ENCODE data around the gene CDK14. TPM values are rescaled to one million over a fixed set of nuclear protein-coding genes. Genes with fewer than 3 reads are reported as not detected.

Gene CDK14
- total and polyA plus RNA-seq, 10 of the 15 experiments (the other 5 are each of a cell fraction or from before 2014, with no cell fraction given), result 6.5 to 61.3 (median 24.2) TPM

DNA sequence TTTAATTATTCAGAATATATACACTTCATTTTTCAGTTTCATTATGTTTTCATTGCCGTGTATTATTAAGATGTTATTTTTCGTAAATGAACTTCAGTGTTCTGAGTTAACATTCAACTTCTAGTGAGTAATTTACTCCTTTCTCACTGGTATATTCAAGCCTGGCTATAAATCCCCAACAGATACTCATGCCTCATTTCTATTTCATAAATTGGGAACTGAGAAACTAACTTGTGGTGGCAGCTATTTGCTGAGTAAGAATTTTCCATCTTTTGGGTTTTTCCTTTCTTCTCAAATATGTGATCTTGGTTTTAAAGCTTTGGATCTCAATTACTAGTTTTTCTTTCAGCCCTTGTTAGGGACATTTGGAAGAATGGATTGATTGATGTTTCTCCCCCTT is 281.1 kb downstream of the CDK14 start (continued):
- no peak for TF ChIP-seq FOXK2 (IDR thresholded peaks at IDR 0.05)
- TF ChIP-seq MTA3 (IDR thresholded peaks at IDR 0.05; ENCODE audit: borderline replicate concordance, low read length), result no peak
- no peak for TF ChIP-seq GATAD2B (conservative IDR thresholded peaks at IDR 0.05; ENCODE audit: low read depth)
- TF ChIP-seq RBBP5 (conservative IDR thresholded peaks at IDR 0.05), result no peak
- no peak for TF ChIP-seq SUPT20H (IDR thresholded peaks at IDR 0.05; ENCODE audit: borderline replicate concordance, control insufficient read depth, low read depth, low read length)
- no peak for TF ChIP-seq CHD1 (IDR thresholded peaks at IDR 0.05; ENCODE audit: low read depth, low read length)
- no peak for TF ChIP-seq SREBF1 (IDR thresholded peaks at IDR 0.05; ENCODE audit: low read length)
- TF ChIP-seq ATF7 (IDR thresholded peaks at IDR 0.05; ENCODE audit: low read depth), result peak; percentile 37; the same call in 1 of the 2 replicates
- TF ChIP-seq, protein P1, sequence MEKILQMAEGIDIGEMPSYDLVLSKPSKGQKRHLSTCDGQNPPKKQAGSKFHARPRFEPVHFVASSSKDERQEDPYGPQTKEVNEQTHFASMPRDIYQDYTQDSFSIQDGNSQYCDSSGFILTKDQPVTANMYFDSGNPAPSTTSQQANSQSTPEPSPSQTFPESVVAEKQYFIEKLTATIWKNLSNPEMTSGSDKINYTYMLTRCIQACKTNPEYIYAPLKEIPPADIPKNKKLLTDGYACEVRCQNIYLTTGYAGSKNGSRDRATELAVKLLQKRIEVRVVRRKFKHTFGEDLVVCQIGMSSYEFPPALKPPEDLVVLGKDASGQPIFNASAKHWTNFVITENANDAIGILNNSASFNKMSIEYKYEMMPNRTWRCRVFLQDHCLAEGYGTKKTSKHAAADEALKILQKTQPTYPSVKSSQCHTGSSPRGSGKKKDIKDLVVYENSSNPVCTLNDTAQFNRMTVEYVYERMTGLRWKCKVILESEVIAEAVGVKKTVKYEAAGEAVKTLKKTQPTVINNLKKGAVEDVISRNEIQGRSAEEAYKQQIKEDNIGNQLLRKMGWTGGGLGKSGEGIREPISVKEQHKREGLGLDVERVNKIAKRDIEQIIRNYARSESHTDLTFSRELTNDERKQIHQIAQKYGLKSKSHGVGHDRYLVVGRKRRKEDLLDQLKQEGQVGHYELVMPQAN (conservative IDR thresholded peaks at IDR 0.05), result no peak
- TF ChIP-seq, protein P2, sequence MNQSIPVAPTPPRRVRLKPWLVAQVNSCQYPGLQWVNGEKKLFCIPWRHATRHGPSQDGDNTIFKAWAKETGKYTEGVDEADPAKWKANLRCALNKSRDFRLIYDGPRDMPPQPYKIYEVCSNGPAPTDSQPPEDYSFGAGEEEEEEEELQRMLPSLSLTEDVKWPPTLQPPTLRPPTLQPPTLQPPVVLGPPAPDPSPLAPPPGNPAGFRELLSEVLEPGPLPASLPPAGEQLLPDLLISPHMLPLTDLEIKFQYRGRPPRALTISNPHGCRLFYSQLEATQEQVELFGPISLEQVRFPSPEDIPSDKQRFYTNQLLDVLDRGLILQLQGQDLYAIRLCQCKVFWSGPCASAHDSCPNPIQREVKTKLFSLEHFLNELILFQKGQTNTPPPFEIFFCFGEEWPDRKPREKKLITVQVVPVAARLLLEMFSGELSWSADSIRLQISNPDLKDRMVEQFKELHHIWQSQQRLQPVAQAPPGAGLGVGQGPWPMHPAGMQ (IDR thresholded peaks at IDR 0.05; ENCODE audit: borderline replicate concordance), result no peak
- TF ChIP-seq KLF5 (IDR thresholded peaks at IDR 0.05; ENCODE audit: partially characterized antibody), result no peak
- TF ChIP-seq TCF12 (IDR thresholded peaks at IDR 0.05; ENCODE audit: low read depth, low read length), result no peak
- TF ChIP-seq JUNB (IDR thresholded peaks at IDR 0.05), result peak; percentile 49; the same call in 1 of the 2 replicates
- no peak for TF ChIP-seq USF2 (IDR thresholded peaks at IDR 0.05; ENCODE audit: borderline replicate concordance, low read depth, low read length)
- TF ChIP-seq NR2C1 (IDR thresholded peaks at IDR 0.05), result no peak
- peak in 1 of 2 experiments; percentile 66; a peak in 1 of 4 replicates for TF ChIP-seq EP300 (IDR thresholded peaks at IDR 0.05; ENCODE audit: borderline replicate concordance in 1 of 2, control insufficient read depth in 1 of 2, low read depth in 2 of 2, low read length in 2 of 2)
- TF ChIP-seq NFYB (IDR thresholded peaks at IDR 0.05; ENCODE audit: insufficient read depth, low read depth, low read length), result no peak
- TF ChIP-seq NFXL1 (IDR thresholded peaks at IDR 0.05; ENCODE audit: borderline replicate concordance), result no peak
- no peak for TF ChIP-seq LARP7 (IDR thresholded peaks at IDR 0.05)
- no peak for TF ChIP-seq ZNF217 (IDR thresholded peaks at IDR 0.05)
- no peak for TF ChIP-seq KDM1A (IDR thresholded peaks at IDR 0.05; ENCODE audit: borderline replicate concordance)
- no peak for TF ChIP-seq TCF7 (IDR thresholded peaks at IDR 0.05; ENCODE audit: borderline replicate concordance)
- no peak for TF ChIP-seq ZBED1 (IDR thresholded peaks at IDR 0.05; ENCODE audit: borderline replicate concordance)
- peak; percentile 31 for TF ChIP-seq SKIL (IDR thresholded peaks at IDR 0.05; ENCODE audit: low read depth, poor library complexity, severe bottlenecking)
- no peak for TF ChIP-seq RFX5 (IDR thresholded peaks at IDR 0.05; ENCODE audit: low read depth, low read length)
- TF ChIP-seq, protein P3, sequence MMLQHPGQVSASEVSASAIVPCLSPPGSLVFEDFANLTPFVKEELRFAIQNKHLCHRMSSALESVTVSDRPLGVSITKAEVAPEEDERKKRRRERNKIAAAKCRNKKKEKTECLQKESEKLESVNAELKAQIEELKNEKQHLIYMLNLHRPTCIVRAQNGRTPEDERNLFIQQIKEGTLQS (IDR thresholded peaks at IDR 0.05; ENCODE audit: borderline replicate concordance, extremely low read depth, low read depth, low read length), result no peak
- TF ChIP-seq PAX8 (IDR thresholded peaks at IDR 0.05), result no peak

Measured in GM12878 (cell line).